Measurements from ENCODE around the gene SRGAP3.

The SRGAP3 gene

DNA sequence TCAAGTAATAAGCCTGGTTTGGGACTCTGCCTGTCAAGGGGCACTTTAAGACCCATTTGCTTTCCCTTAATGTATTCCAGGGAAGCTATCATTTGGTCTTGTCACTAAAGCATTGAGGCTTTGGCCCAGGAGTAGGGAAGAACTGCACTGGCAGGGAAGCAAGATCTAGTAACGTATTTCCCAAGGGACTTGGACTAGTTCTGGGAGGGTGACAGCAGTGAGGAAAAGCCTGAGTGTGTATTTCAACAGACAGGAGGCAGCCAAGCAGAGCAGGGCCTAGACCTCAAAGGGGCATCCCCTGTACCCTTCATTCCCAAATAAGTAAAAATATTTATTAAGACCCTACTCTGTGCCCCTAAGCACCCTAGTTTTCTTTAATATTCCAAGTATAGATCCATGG is 92.8 kb downstream of the SRGAP3 start:
- Histone ChIP-seq H3K4me1 (ENCODE audit: control insufficient read depth, insufficient read depth, low read length) (peaks cover 8% of the 10 kb centered on the region), H3K27ac (ENCODE audit: extremely low read depth, low read depth, low read length) (no peak overlapping the region), H3K36me3 (ENCODE audit: control insufficient read depth in 2 of 2, insufficient read depth in 1 of 2, low read length in 2 of 2) (no peaks in the 10 kb centered on the region), H3K4me3 (ENCODE audit: low read depth, low read length) (no peak overlapping the region), H3K9me3 (ENCODE audit: control insufficient read depth, insufficient read depth, low read depth, low read length) (no peaks in the 10 kb centered on the region)
- TF ChIP-seq, protein P1, sequence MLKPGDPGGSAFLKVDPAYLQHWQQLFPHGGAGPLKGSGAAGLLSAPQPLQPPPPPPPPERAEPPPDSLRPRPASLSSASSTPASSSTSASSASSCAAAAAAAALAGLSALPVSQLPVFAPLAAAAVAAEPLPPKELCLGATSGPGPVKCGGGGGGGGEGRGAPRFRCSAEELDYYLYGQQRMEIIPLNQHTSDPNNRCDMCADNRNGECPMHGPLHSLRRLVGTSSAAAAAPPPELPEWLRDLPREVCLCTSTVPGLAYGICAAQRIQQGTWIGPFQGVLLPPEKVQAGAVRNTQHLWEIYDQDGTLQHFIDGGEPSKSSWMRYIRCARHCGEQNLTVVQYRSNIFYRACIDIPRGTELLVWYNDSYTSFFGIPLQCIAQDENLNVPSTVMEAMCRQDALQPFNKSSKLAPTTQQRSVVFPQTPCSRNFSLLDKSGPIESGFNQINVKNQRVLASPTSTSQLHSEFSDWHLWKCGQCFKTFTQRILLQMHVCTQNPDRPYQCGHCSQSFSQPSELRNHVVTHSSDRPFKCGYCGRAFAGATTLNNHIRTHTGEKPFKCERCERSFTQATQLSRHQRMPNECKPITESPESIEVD (tag by site-specific recombination; IDR thresholded peaks at IDR 0.05) = no peak
- TF ChIP-seq ZNF157 (tag by site-specific recombination; IDR thresholded peaks at IDR 0.05) (no peak), ZNF76 (tag by site-specific recombination; IDR thresholded peaks at IDR 0.05; ENCODE audit: borderline replicate concordance, low read depth) (no peak), ZNF292 (tag by site-specific recombination; IDR thresholded peaks at IDR 0.05; ENCODE audit: borderline replicate concordance, low read depth) (no peak), ZBTB7A (tag by site-specific recombination; IDR thresholded peaks at IDR 0.05; ENCODE audit: low read depth) (no peak), ZNF560 (tag by site-specific recombination; IDR thresholded peaks at IDR 0.05; ENCODE audit: borderline replicate concordance) (no peak), ZIC2 (tag by site-specific recombination; IDR thresholded peaks at IDR 0.05) (no peak), ZNF423 (tag by site-specific recombination; IDR thresholded peaks at IDR 0.05) (no peak), ZNF768 (tag by site-specific recombination; IDR thresholded peaks at IDR 0.05) (no peak), ZNF391 (tag by site-specific recombination; IDR thresholded peaks at IDR 0.05; ENCODE audit: borderline replicate concordance, low read depth) (no peak), ZFP3 (tag by site-specific recombination; IDR thresholded peaks at IDR 0.05; ENCODE audit: low read depth) (no peak), ZNF174 (tag by site-specific recombination; IDR thresholded peaks at IDR 0.05) (no peak)
- TF ChIP-seq, protein P2, sequence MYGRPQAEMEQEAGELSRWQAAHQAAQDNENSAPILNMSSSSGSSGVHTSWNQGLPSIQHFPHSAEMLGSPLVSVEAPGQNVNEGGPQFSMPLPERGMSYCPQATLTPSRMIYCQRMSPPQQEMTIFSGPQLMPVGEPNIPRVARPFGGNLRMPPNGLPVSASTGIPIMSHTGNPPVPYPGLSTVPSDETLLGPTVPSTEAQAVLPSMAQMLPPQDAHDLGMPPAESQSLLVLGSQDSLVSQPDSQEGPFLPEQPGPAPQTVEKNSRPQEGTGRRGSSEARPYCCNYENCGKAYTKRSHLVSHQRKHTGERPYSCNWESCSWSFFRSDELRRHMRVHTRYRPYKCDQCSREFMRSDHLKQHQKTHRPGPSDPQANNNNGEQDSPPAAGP (tag by site-specific recombination; IDR thresholded peaks at IDR 0.05) = no peak
- TF ChIP-seq, protein P3, sequence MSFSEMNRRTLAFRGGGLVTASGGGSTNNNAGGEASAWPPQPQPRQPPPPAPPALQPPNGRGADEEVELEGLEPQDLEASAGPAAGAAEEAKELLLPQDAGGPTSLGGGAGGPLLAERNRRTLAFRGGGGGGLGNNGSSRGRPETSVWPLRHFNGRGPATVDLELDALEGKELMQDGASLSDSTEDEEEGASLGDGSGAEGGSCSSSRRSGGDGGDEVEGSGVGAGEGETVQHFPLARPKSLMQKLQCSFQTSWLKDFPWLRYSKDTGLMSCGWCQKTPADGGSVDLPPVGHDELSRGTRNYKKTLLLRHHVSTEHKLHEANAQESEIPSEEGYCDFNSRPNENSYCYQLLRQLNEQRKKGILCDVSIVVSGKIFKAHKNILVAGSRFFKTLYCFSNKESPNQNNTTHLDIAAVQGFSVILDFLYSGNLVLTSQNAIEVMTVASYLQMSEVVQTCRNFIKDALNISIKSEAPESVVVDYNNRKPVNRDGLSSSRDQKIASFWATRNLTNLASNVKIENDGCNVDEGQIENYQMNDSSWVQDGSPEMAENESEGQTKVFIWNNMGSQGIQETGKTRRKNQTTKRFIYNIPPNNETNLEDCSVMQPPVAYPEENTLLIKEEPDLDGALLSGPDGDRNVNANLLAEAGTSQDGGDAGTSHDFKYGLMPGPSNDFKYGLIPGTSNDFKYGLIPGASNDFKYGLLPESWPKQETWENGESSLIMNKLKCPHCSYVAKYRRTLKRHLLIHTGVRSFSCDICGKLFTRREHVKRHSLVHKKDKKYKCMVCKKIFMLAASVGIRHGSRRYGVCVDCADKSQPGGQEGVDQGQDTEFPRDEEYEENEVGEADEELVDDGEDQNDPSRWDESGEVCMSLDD (tag by site-specific recombination; IDR thresholded peaks at IDR 0.05) = no peak
- TF ChIP-seq, protein P4, sequence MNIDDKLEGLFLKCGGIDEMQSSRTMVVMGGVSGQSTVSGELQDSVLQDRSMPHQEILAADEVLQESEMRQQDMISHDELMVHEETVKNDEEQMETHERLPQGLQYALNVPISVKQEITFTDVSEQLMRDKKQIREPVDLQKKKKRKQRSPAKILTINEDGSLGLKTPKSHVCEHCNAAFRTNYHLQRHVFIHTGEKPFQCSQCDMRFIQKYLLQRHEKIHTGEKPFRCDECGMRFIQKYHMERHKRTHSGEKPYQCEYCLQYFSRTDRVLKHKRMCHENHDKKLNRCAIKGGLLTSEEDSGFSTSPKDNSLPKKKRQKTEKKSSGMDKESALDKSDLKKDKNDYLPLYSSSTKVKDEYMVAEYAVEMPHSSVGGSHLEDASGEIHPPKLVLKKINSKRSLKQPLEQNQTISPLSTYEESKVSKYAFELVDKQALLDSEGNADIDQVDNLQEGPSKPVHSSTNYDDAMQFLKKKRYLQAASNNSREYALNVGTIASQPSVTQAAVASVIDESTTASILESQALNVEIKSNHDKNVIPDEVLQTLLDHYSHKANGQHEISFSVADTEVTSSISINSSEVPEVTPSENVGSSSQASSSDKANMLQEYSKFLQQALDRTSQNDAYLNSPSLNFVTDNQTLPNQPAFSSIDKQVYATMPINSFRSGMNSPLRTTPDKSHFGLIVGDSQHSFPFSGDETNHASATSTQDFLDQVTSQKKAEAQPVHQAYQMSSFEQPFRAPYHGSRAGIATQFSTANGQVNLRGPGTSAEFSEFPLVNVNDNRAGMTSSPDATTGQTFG (tag by site-specific recombination; IDR thresholded peaks at IDR 0.05; ENCODE audit: borderline replicate concordance) = no peak
- ChIA-PET POLR2A (no interaction called here), CTCF (no interaction called here)

DNA sequence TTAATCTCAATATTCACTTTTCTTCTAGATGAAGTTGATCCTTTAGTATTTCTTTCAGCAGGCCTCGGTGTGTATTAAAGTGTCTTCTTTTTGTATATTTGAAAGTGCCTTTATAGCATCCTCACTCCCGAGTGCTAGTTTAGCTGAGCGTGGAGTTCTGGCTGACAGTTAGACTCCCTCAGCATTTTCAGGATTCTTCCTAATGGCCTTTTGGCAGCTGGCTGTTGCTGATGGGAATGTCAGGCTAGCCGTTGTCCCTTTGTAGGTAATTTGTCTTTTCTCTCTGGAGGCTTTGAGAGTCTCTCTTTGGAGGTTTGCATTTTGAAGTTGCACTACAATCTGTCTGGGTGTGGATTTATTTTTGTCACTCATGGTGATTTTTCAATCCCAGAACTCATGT is 94.4 kb downstream of the SRGAP3 start:
- Histone ChIP-seq H3K9me3 (ENCODE audit: control insufficient read depth, insufficient read depth, low read depth, low read length) (no peaks in the 10 kb centered on the region), H3K36me3 (ENCODE audit: control insufficient read depth in 2 of 2, insufficient read depth in 1 of 2, low read length in 2 of 2) (no peaks in the 10 kb centered on the region), H3K4me3 (ENCODE audit: low read depth, low read length) (no peak overlapping the region), H3K27ac (ENCODE audit: extremely low read depth, low read depth, low read length) (no peak overlapping the region), H3K4me1 (ENCODE audit: control insufficient read depth, insufficient read depth, low read length) (peaks cover 8% of the 10 kb centered on the region)
- CTCF ChIA-PET = interaction anchor here (0.6 kb wide), 1 partner anchor 139 kb away, joined by 3 read pairs; no protein-coding TSS in a partner anchor
- POLR2A ChIA-PET = no interaction called here
- TF ChIP-seq ZNF302 (tag by site-specific recombination; IDR thresholded peaks at IDR 0.05; ENCODE audit: low read depth) (no peak), ZNF548 (tag by site-specific recombination; IDR thresholded peaks at IDR 0.05) (no peak), ZNF791 (tag by site-specific recombination; IDR thresholded peaks at IDR 0.05) (no peak), GLI2 (tag by site-specific recombination; IDR thresholded peaks at IDR 0.05; ENCODE audit: borderline replicate concordance, low read depth) (no peak), ZNF274 (IDR thresholded peaks at IDR 0.05; ENCODE audit: low read length) (no peak), ZNF274 (tag by site-specific recombination; IDR thresholded peaks at IDR 0.05; ENCODE audit: borderline replicate concordance) (no peak), ZNF677 (tag by site-specific recombination; IDR thresholded peaks at IDR 0.05) (no peak)
- TF ChIP-seq, protein P5, sequence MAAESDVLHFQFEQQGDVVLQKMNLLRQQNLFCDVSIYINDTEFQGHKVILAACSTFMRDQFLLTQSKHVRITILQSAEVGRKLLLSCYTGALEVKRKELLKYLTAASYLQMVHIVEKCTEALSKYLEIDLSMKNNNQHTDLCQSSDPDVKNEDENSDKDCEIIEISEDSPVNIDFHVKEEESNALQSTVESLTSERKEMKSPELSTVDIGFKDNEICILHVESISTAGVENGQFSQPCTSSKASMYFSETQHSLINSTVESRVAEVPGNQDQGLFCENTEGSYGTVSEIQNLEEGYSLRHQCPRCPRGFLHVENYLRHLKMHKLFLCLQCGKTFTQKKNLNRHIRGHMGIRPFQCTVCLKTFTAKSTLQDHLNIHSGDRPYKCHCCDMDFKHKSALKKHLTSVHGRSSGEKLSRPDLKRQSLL (tag by site-specific recombination; IDR thresholded peaks at IDR 0.05) = no peak
- TF ChIP-seq, protein P3 (tag by site-specific recombination; IDR thresholded peaks at IDR 0.05) = no peak
